GM21390 (cell line): ENCODE measurements around the gene DTX3.
"Not testable (repeated sequence)": the region's sequence is repeated elsewhere in the genome, so short reads cannot be mapped to it uniquely, and the experiment has no call there.

Experiments used
- ATAC-seq: cut with Tn5 transposase; IDR thresholded peaks from one replicate; pipeline ENCODE4 v1.9.1; 2021; ENCODE audit not compliant: unreplicated experiment

Gene DTX3

GRCh38 chr12:57582440-57582839 is 22.2 kb upstream of the DTX3 start:
- ATAC-seq, result no peak

- peak; percentile 89 for ATAC-seq
Measured at GRCh38 chr12:57583008-57583831, 21.4 kb upstream of the DTX3 start.

- no peak for ATAC-seq
Measured at GRCh38 chr12:57584050-57584449, 20.6 kb upstream of the DTX3 start.

GRCh38 chr12:57584690-57585089 is 19.9 kb upstream of the DTX3 start:
- no peak for ATAC-seq

GRCh38 chr12:57585156-57585555 is 19.5 kb upstream of the DTX3 start:
- ATAC-seq, result no peak

- no peak for ATAC-seq
Measured at GRCh38 chr12:57586128-57586527, 18.5 kb upstream of the DTX3 start.

GRCh38 chr12:57586832-57587429 is 17.7 kb upstream of the DTX3 start:
- ATAC-seq, result no peak

- not testable (repeated sequence) for ATAC-seq
Measured at GRCh38 chr12:57588951-57589610, 15.5 kb upstream of the DTX3 start.

- no peak for ATAC-seq
Measured at GRCh38 chr12:57590479-57590863, 14.2 kb upstream of the DTX3 start.

GRCh38 chr12:57590864-57591781 is 13.5 kb upstream of the DTX3 start, which contains the start of gene PIP4K2C:
Gene PIP4K2C, plus strand, starts transcription at chr12:57591192. Its CDS starts 98 bp downstream, at chr12:57591290.
- ATAC-seq, result peak; percentile 97

- peak; percentile 8 for ATAC-seq
Measured at GRCh38 chr12:57591782-57592325, 12.8 kb upstream of the DTX3 start.

GRCh38 chr12:57592551-57593165 is 12.0 kb upstream of the DTX3 start:
- ATAC-seq, result no peak

GRCh38 chr12:57593187-57593586 is 11.4 kb upstream of the DTX3 start:
- ATAC-seq, result no peak

GRCh38 chr12:57600395-57600794 is 4.2 kb upstream of the DTX3 start:
- ATAC-seq, result no peak

- ATAC-seq, result no peak
Measured at GRCh38 chr12:57602544-57602943, 2.1 kb upstream of the DTX3 start.

GRCh38 chr12:57603324-57603723 is 1.3 kb upstream of the DTX3 start:
- ATAC-seq, result no peak

- no peak for ATAC-seq
Measured at GRCh38 chr12:57603815-57604453, 690 bp upstream of the DTX3 start.

GRCh38 chr12:57604992-57605810 is 577 bp downstream of the DTX3 start:
- ATAC-seq, result no peak

GRCh38 chr12:57605811-57606311 is 1.2 kb downstream of the DTX3 start:
- ATAC-seq, result no peak
